GM10248 (cell line): ENCODE measurements around the gene BAMBI.
"Not testable (repeated sequence)": the region's sequence is repeated elsewhere in the genome, so short reads cannot be mapped to it uniquely, and the experiment has no call there.

Experiments used
- CTCF ChIA-PET: fragments of 300-600 bp; sonication (Branson Sonifier 250); formaldehyde crosslinking; extraction: SDS; loops from one replicate; lab custom pipeline; 2021; ENCODE audit warnings: antibody characterized with exemption; lab: Yijun Ruan, JAX
- POLR2A ChIA-PET: fragments of 350-650 bp; sonication (Branson Sonifier 250); formaldehyde crosslinking; extraction: SDS; loops from one replicate; lab custom pipeline; 2020; ENCODE audit warnings: antibody characterized with exemption; lab: Yijun Ruan, JAX
- DNase-seq: peaks from one replicate; pipeline ENCODE4 v3.0.0; 2012; ENCODE audit errors: extremely low spot score
- CTCF ChIP-seq: IDR thresholded peaks from 2 replicates; pipeline ENCODE4 v1.5.1; 2012; ENCODE audit warnings: mild to moderate bottlenecking, low read depth; ENCODE audit errors: extremely low read depth, missing control alignments, control extremely low read depth

BAMBI gene

GRCh38 chr10:28638392-28638791 lies 38.9 kb upstream of the BAMBI start:
- TF ChIP-seq CTCF, result no peak
- DNase-seq, result no peak
- POLR2A ChIA-PET, result no interaction called here
- CTCF ChIA-PET, result interaction anchor here (8.3 kb wide), 1 partner anchor 11 kb away, joined by 58 read pairs; no protein-coding TSS in a partner anchor

- CTCF ChIA-PET, result interaction anchor here (8.3 kb wide), 1 partner anchor 13 kb away, joined by 58 read pairs; no protein-coding TSS in a partner anchor
- no peak for TF ChIP-seq CTCF
- no peak for DNase-seq
- POLR2A ChIA-PET, result no interaction called here
Measured at GRCh38 chr10:28640551-28640950, 36.8 kb upstream of the BAMBI start.

- CTCF ChIA-PET, result interaction anchor here (0.9 to 1.4 kb wide), 2 partner anchors 12 to 662 kb away, joined by 3 read pairs; no protein-coding TSS in a partner anchor
- DNase-seq, result no peak
- POLR2A ChIA-PET, result no interaction called here
- no peak for TF ChIP-seq CTCF
Measured at GRCh38 chr10:28644647-28645046, 32.7 kb upstream of the BAMBI start.

GRCh38 chr10:28652106-28652505 lies 25.2 kb upstream of the BAMBI start:
- ChIA-PET POLR2A (no interaction called here), CTCF (interaction anchor here (1.2 to 1.6 kb wide), 2 partner anchors 24 to 652 kb away, joined by 4 to 5 read pairs; no protein-coding TSS in a partner anchor)
- no peak for DNase-seq
- no peak for TF ChIP-seq CTCF

- CTCF ChIA-PET, result interaction anchor here (1.6 to 2.1 kb wide), 2 partner anchors 11 to 652 kb away, joined by 4 to 14 read pairs; no protein-coding TSS in a partner anchor
- no peak for TF ChIP-seq CTCF
- POLR2A ChIA-PET, result interaction anchor here (0.6 kb wide), 1 partner anchor 424 kb away, joined by 8 read pairs; no protein-coding TSS in a partner anchor
- DNase-seq, result no peak
Measured at GRCh38 chr10:28652703-28653102, 24.6 kb upstream of the BAMBI start.

- POLR2A ChIA-PET, DNase-seq: not testable (repeated sequence)
- CTCF ChIA-PET, result interaction anchor here (1.0 kb wide), 1 partner anchor 30 kb away, joined by 3 read pairs; no protein-coding TSS in a partner anchor
Measured at GRCh38 chr10:28658824-28659223, 18.5 kb upstream of the BAMBI start.

- ChIA-PET POLR2A (no interaction called here), CTCF (interaction anchor here (1.8 kb wide), 1 partner anchor 33 kb away, joined by 4 read pairs; no protein-coding TSS in a partner anchor)
- TF ChIP-seq CTCF, result no peak
- DNase-seq, result no peak
Measured at GRCh38 chr10:28661035-28661434, 16.3 kb upstream of the BAMBI start.
